Measurements from ENCODE around the gene CAMK1. TPM values are rescaled to one million over a fixed set of nuclear protein-coding genes. Genes with fewer than 3 reads are reported as not detected.

The CAMK1 gene
- 34.4 and 49.1 TPM in 2 replicates for total RNA-seq

DNA sequence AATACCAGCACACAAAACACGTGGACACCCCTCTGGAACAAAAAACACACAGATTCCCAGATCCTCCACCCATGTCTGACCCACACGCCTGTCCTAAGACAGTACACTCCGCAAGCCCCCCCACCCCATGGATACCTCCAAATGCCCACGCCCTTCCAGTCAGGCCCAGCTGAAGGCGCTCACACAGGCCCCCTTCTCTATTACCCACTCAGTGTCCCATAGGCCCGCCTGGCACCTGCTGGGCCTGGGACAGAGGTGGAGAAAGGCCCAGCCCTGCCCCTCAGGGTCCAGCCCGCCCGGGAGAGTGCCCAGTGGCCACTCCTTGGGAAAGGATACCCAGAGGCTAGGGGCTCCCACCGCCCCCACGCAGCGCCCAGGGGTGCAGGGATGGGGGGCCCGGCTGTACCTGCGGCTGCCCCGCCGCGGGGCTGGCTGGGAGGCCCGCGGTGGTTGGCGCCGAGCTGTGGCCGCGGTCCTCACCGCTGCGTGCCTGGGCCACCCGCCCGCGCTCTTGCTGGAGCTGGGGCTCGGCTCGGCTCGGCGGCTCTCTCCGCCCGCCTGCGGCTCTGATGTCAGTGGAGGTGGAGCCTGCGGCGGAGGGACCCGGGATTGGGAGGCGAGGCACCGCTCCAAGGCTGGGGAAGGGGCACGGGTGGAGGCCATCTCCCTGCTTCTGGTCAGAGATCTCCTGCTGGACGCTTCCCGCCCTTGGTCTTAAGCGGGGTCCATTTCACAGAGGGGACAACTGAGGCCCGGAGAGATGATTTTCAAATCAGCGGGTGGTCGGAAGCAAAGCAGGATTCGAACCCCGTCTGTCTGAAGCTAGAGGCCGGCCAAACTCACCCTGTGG, at the start of gene CAMK1:
Gene CAMK1 (minus strand): TSS at position 522 of the 850 bp plus-strand sequence. CDS start 2,198 bp downstream, outside the sequence.

GRCh38 chr3:9809615-9810432, 40.1 kb upstream of the CAMK1 start, which contains the start of gene TTLL3:
Gene TTLL3 (plus strand): TSS chr3:9810262. CDS start chr3:9810662, 400 bp downstream.

DNA sequence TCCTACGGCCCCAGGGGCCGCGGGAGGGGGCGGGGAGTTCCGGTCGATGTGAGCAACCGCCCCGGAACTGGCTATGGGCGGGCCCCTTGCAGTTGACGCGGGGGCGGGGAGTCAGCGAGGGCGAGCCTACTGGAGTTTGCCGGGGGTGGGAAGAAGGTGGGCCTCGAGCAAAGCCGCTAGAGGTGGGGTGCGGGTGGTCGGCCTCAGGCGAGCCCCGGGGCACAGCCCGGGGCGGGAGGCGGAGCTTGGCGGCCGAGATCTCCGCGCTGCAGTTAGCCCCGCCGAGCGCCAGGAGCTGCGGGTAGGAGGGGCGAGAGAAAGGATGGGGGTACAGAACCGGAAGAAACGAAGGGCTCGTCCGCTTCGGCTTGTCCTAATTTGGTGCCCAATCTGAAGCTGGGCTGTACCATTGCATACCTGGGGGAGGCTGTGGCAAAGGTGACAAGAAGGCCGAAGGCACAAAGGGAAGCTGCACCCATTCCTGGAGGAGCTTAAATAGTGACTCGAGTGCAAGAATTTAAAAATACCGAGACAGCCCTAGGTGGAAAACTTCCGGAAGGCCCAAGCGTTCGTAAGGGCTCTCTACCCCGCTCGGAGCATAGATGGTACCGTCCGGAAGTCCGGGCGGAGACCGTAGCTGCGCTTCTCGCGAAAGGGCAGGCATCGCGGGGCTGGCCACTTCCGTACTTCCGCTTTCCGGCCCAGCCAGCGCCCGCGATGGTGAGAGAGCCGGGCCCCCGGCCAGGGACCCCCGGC, 22.8 kb upstream of the CAMK1 start, which contains the start of the genes ARPC4 and TADA3:
Gene ARPC4 (plus strand): TSS at position 678 of the 756 bp plus-strand sequence. CDS start 40 bp downstream, at position 718.
Gene TADA3 (minus strand): TSS at position 69 of the 756 bp plus-strand sequence. CDS start 1,007 bp downstream, outside the sequence.

GRCh38 chr3:9749645-9750555, 19.8 kb downstream of the CAMK1 start, which contains the start of gene OGG1:
Gene OGG1 (plus strand): TSS chr3:9749952. CDS start chr3:9750287, 335 bp downstream.

GRCh38 chr3:9731206-9732079, 38.3 kb downstream of the CAMK1 start, which contains the start of gene BRPF1:
Gene BRPF1 (plus strand): TSS chr3:9731735. CDS start chr3:9734141, 2,406 bp downstream.

Other genes with a start within 250 kb of the CAMK1 start
- not detected in 2 replicates for gene LHFPL4, start 216.1 kb downstream of the CAMK1 start, total RNA-seq
- 25.9 and 37.2 TPM in 2 replicates for gene MTMR14, start 120.4 kb downstream of the CAMK1 start, total RNA-seq
- 0.19 TPM in 1 of 2 replicates, not detected in the other for gene CPNE9, start 66.1 kb downstream of the CAMK1 start, total RNA-seq
- 11.6 and 19.0 TPM in 2 replicates for gene BRPF1, start 38.2 kb downstream of the CAMK1 start, total RNA-seq
- 13.2 and 15.9 TPM in 2 replicates for gene OGG1, start 20.0 kb downstream of the CAMK1 start, total RNA-seq
- gene TADA3, start 22.5 kb upstream of the CAMK1 start, total RNA-seq, result 44.8 and 65.2 TPM in 2 replicates
- 238 and 387 TPM in 2 replicates for gene ARPC4, start 23.1 kb upstream of the CAMK1 start, total RNA-seq
- 8.4 and 12.7 TPM in 2 replicates for gene TTLL3, start 40.3 kb upstream of the CAMK1 start, total RNA-seq
- 22.8 and 28.0 TPM in 2 replicates for gene RPUSD3, start 74.1 kb upstream of the CAMK1 start, total RNA-seq
- under 0.01 TPM in 1 of 2 replicates, not detected in the other for gene CIDEC, start 110.3 kb upstream of the CAMK1 start, total RNA-seq
- gene JAGN1, start 120.7 kb upstream of the CAMK1 start, total RNA-seq, result 27.3 and 38.3 TPM in 2 replicates
- gene IL17RE, start 132.9 kb upstream of the CAMK1 start, total RNA-seq, result 0.56 and 1.2 TPM in 2 replicates
- gene IL17RC, start 147.2 kb upstream of the CAMK1 start, total RNA-seq, result 24.5 and 27.6 TPM in 2 replicates
- 23.6 and 77.0 TPM in 2 replicates for gene CRELD1, start 163.9 kb upstream of the CAMK1 start, total RNA-seq
- gene PRRT3, start 182.5 kb upstream of the CAMK1 start, total RNA-seq, result 1.2 and 2.0 TPM in 2 replicates
- 53.9 and 58.3 TPM in 2 replicates for gene EMC3, start 216.9 kb upstream of the CAMK1 start, total RNA-seq

All from regular cardiac myocyte (primary cell).